ENCODE results near the gene CDK5R1.

Gene CDK5R1

DNA sequence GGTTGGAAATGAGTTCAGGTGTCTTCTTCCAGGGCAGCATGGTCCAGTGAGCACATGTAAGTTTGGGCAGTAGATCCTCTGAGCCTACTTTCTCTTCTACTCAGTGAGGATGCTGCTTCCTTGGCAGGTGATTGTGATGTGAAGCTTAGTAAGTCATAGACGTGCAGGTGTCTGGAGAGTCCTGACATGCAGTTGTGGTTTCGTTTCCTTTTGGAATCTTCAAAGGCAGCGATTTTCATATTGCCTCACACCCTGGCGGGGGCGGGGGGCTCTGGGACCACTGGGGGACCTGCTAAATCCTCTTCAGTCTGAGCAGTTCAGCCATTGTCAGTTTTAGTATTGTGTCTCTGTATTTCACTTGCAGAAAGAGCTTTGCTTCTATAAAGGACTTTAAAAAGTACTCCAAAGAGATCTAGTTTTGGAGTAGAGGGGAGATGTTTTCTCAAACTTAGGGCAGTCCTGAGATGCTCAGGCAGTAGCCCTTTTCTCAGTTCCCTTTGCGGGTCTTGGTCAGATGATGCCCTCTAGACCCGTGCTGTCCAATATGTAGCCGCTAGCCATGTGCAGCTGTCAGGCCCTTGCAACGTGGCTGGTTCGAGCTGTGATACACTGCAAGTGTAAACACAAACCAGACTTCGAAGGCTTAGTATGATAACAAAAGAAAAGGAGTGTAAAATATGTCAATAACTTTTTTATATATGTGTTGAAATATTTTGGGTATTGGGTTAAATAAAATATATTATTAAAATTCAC lies 4.0 kb upstream of the CDK5R1 start:
- H3K4me3 ChIP-seq, result no peak overlapping the region
- H3K27ac ChIP-seq, result no peak overlapping the region
- TF ChIP-seq, protein P1, sequence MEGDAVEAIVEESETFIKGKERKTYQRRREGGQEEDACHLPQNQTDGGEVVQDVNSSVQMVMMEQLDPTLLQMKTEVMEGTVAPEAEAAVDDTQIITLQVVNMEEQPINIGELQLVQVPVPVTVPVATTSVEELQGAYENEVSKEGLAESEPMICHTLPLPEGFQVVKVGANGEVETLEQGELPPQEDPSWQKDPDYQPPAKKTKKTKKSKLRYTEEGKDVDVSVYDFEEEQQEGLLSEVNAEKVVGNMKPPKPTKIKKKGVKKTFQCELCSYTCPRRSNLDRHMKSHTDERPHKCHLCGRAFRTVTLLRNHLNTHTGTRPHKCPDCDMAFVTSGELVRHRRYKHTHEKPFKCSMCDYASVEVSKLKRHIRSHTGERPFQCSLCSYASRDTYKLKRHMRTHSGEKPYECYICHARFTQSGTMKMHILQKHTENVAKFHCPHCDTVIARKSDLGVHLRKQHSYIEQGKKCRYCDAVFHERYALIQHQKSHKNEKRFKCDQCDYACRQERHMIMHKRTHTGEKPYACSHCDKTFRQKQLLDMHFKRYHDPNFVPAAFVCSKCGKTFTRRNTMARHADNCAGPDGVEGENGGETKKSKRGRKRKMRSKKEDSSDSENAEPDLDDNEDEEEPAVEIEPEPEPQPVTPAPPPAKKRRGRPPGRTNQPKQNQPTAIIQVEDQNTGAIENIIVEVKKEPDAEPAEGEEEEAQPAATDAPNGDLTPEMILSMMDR (IDR thresholded peaks at IDR 0.05), result no peak
- no peak for DNase-seq (ENCODE audit: low spot score)

DNA sequence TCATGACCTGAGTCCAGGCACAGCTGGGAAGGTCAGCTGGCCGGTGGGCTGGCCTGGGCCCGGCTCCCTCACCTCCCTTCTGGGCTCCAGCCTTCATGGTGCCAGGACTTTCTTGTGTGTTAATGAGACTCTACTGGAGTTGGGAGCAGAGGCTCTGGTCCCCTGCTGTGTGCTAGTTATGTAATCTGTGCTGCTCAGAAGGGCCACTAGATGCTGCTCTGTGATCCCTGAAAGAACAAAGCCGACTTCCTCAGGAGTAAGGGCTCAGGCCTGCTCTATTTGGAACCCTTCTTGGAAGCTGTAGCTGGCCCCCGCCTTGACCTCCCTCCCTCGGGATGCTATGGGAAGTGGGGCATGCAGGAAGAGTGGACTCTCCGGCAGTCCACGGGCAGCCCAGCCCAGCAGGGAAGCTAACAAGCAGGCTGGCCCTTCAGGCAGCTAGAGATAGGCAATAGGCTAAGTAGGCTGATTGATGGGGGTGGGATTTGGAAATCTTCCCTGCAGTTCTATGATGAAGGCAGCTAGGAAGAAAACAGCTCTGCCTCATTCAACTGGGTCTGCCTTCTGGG lies 3.3 kb upstream of the CDK5R1 start:
- no peak overlapping the region for H3K4me3 ChIP-seq
- H3K27ac ChIP-seq, result peak overlapping the region; percentile 43 to 73
- TF ChIP-seq, protein P1 (IDR thresholded peaks at IDR 0.05), result peak; percentile 37
- peak; percentile 87 for DNase-seq (ENCODE audit: low spot score)

GRCh38 chr17:32484041-32484461 lies 2.7 kb upstream of the CDK5R1 start:
- DNase-seq (ENCODE audit: low spot score), result no peak
- TF ChIP-seq, protein P1 (IDR thresholded peaks at IDR 0.05), result no peak
- Histone ChIP-seq H3K27ac (peak overlapping the region; percentile 10 to 73), H3K4me3 (no peak overlapping the region)

GRCh38 chr17:32484628-32485027 lies 2.2 kb upstream of the CDK5R1 start:
- peak overlapping the region in 1 of 2 donors; percentile 10 for H3K27ac ChIP-seq

GRCh38 chr17:32485261-32486110 lies 1.3 kb upstream of the CDK5R1 start:
- no peak for DNase-seq (ENCODE audit: low spot score)
- H3K27ac ChIP-seq, result peak overlapping the region; percentile 79 to 92
- TF ChIP-seq, protein P1 (IDR thresholded peaks at IDR 0.05), result no peak
- peak overlapping the region; percentile 87 for H3K4me3 ChIP-seq

More at GRCh38 chr17:32484628-32485027, 2.2 kb upstream of the CDK5R1 start:
- no peak for DNase-seq (ENCODE audit: low spot score)
- H3K4me3 ChIP-seq, result no peak overlapping the region
- TF ChIP-seq, protein P1 (IDR thresholded peaks at IDR 0.05), result no peak

DNA sequence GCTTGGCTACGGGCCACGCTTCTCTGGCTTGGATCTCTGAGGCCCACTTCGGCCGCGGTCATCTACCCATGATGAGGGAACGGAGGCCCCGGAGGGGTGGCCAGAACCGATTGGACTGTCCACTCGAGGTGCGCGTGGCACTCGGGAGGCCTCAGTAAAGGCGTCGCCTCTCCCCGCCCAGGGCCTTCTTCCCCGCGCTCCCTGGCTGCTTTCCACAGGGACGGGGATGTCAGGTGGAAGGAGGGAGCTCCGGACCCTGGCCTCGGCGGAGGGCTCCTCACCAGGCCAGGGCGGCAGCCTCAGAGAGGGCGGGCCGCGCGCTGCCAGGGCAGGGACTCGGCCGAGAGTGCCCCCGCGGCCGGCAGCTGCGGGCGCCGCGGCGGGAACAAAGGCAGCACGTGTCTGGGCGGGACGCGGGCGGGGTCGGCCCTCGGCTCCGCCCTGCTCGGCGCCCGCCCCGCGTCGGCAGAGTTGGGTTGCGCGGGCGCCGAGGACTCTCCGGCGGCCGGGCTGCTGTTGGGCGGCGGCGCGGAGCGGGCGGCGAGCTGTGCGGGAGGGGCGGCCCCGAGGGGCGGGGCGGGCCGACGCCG lies 587 bp upstream of the CDK5R1 start:
- peak overlapping the region; percentile 87 for H3K4me3 ChIP-seq
- peak overlapping the region; percentile 79 to 92 for H3K27ac ChIP-seq
- DNase-seq (ENCODE audit: low spot score), result no peak
- TF ChIP-seq, protein P1 (IDR thresholded peaks at IDR 0.05), result no peak
